Activated CD8-positive, alpha-beta memory T cell treated with anti-CD3 and anti-CD28 coated beads for 36 hours (primary cell): ENCODE measurements around the gene LTC4S. TPM values are rescaled to one million over a fixed set of nuclear protein-coding genes. Genes with fewer than 3 reads are reported as not detected.

ENCODE experiments used
- total RNA-seq, 2 experiments: library from RNA; stranded (reverse); gene quantifications; one replicate each; pipeline ENCODE4 v1.2.3, GENCODE V29; 2021

The LTC4S gene
- total RNA-seq, 2 experiments from 2014 or later: 0.55 to 0.65 TPM

Other genes with a start within 250 kb of the LTC4S start
- gene RUFY1, start 243.4 kb upstream of the LTC4S start, total RNA-seq: 10 to 100 TPM; 35.0 to 36.9 TPM
- gene HNRNPH1, start 170.3 kb upstream of the LTC4S start, total RNA-seq: 100 to 1,000 TPM; 902 to 926 TPM
- gene CBY3, start 113.0 kb upstream of the LTC4S start, total RNA-seq: under 1 TPM; 0.55 to 0.96 TPM
- gene CANX, start 95.0 kb upstream of the LTC4S start, total RNA-seq: 100 to 1,000 TPM; 559 to 632 TPM
- 10 to 100 TPM; 28.6 to 29.5 TPM for gene MAML1, start 61.2 kb upstream of the LTC4S start, total RNA-seq
- 10 to 100 TPM; 94.7 to 99.9 TPM for gene MGAT4B, start 12.9 kb downstream of the LTC4S start, total RNA-seq
- gene SQSTM1, start 26.9 kb downstream of the LTC4S start, total RNA-seq: 100 to 1,000 TPM; 132 to 135 TPM
- 10 to 100 TPM; 17.7 to 21.2 TPM for gene MRNIP, start 64.8 kb downstream of the LTC4S start, total RNA-seq
- 10 to 100 TPM; 94.2 to 98.1 TPM for gene TBC1D9B, start 113.9 kb downstream of the LTC4S start, total RNA-seq